PFSK-1 (cell line): Measurements from ENCODE around the gene ATG14.

Source experiments
- FOXP2 ChIP-seq: optimal IDR thresholded peaks from 2 replicates; pipeline ENCODE3; 2011; ENCODE audit warnings: borderline replicate concordance, control low read depth, inconsistent platforms; ENCODE audit not compliant: insufficient read depth; ENCODE audit errors: extremely low read length, extremely low read depth
- POLR2AphosphoS5 ChIP-seq: IDR thresholded peaks from 2 replicates; pipeline ENCODE4 v1.6.1; 2012; ENCODE audit warnings: low read depth, mild to moderate bottlenecking, control low read depth, low read length, moderate library complexity
- SIN3A ChIP-seq: IDR thresholded peaks from 2 replicates; pipeline ENCODE4 v1.6.1; 2012; ENCODE audit warnings: mild to moderate bottlenecking, low read length, moderate library complexity, borderline replicate concordance; ENCODE audit not compliant: insufficient read depth
- TAF1 ChIP-seq: IDR thresholded peaks from 2 replicates; pipeline ENCODE4 v1.6.1; 2012; ENCODE audit warnings: low read length, control low read depth, borderline replicate concordance; ENCODE audit not compliant: insufficient read depth
- TF ChIP-seq, protein P1 (sequence below), 2 experiments: IDR thresholded peaks; 2 replicates each; pipeline versions ENCODE4 v1.6.1 to v1.8.0; 2011 to 2012; ENCODE audit warnings: low read depth in 2 of 2, low read length in 2 of 2, control low read depth in 1 of 2, inconsistent platforms in 1 of 2, mild to moderate bottlenecking in 1 of 2, moderate library complexity in 1 of 2; ENCODE audit not compliant: insufficient read depth in 1 of 2

- no peak for TF ChIP-seq POLR2AphosphoS5
- TF ChIP-seq, protein P1, sequence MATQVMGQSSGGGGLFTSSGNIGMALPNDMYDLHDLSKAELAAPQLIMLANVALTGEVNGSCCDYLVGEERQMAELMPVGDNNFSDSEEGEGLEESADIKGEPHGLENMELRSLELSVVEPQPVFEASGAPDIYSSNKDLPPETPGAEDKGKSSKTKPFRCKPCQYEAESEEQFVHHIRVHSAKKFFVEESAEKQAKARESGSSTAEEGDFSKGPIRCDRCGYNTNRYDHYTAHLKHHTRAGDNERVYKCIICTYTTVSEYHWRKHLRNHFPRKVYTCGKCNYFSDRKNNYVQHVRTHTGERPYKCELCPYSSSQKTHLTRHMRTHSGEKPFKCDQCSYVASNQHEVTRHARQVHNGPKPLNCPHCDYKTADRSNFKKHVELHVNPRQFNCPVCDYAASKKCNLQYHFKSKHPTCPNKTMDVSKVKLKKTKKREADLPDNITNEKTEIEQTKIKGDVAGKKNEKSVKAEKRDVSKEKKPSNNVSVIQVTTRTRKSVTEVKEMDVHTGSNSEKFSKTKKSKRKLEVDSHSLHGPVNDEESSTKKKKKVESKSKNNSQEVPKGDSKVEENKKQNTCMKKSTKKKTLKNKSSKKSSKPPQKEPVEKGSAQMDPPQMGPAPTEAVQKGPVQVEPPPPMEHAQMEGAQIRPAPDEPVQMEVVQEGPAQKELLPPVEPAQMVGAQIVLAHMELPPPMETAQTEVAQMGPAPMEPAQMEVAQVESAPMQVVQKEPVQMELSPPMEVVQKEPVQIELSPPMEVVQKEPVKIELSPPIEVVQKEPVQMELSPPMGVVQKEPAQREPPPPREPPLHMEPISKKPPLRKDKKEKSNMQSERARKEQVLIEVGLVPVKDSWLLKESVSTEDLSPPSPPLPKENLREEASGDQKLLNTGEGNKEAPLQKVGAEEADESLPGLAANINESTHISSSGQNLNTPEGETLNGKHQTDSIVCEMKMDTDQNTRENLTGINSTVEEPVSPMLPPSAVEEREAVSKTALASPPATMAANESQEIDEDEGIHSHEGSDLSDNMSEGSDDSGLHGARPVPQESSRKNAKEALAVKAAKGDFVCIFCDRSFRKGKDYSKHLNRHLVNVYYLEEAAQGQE (IDR thresholded peaks at IDR 0.05; ENCODE audit: insufficient read depth in 1 of 2, low read depth in 2 of 2, low read length in 2 of 2), result no peak
- TF ChIP-seq TAF1, result no peak
- no peak for TF ChIP-seq SIN3A
- TF ChIP-seq FOXP2, result no peak
Observed at GRCh38 chr14:55317542-55318306, 93.9 kb downstream of the ATG14 start.
